HG03571 (cell line): ENCODE data around the gene FAM163B.

Experiments
- ATAC-seq: cut with Tn5 transposase; IDR thresholded peaks from one replicate; pipeline ENCODE4 v1.9.1; 2021; ENCODE audit not compliant: unreplicated experiment

FAM163B gene

DNA sequence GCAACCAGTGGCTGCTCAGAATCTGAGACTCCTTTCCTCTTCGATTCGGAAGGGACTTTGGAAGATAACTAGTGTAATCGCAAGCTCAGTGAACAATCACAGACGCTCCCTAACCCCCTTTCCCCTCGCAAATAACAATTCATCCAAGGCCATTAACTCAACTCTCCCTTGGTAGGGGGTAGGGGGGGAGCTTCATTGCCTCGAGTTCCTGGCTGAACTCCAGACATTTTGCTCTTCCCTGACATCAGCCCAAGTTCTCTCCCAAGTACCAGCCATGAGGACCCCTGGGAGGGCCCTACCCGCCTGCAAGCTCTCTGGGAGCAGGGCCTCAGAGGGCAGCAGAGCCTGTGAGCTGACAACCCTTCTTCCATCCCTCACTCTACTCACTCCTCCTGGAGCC, 8.4 kb downstream of the FAM163B start:
- ATAC-seq, result no peak

DNA sequence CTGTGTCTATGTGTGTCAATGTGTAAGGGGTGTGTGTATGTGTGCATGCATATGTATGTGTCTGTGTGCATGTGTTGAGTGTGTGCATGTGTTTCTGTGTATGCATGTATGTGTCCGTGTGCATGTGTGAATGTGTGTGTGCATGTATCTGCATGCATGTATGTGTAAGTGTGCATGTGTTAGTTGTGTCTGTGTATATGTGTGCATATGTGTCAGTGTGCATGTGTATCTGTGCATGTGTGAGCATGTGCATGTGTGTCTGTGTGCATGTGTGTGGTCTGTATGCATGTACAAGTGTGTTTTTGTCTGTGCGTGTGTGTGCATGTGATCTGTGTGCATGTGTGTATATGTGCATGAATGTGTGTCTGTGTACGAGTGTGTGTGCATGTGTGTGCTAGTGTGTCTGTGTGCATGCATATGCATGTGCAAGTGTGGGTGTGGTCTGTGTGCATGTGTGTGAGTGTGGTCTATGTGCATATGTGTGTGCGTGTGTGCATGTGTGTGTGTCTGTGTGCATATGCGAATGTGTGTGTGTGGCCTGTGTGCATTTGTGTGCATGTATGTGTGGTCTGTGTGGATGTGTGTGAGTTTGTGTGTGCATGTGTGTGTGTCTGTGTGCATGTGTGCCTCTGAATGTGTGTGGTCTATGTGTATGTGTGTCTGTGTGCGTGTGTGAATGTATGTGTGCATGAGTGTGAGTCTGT, 9.6 kb downstream of the FAM163B start:
- ATAC-seq, result no peak

DNA sequence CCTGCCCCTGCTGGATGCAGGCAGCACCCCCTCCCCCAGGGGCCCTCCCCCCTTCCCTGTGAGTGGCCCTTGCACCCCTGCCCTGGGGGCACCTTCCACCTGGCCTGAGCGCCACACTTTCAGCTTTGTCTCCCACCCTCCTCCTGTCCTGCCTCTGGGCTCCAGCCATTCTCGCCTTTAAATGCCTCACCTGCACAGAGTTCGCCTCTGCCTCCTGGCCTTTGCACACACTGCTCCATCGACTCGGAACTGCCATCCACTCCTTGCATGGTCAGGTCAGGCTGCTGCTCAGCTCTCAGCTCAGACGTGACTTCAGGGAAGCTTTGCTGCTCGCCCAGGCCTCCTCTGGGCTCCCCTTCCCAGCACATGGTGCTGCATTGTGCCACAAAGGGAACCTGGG, 10.2 kb downstream of the FAM163B start:
- ATAC-seq, result no peak

DNA sequence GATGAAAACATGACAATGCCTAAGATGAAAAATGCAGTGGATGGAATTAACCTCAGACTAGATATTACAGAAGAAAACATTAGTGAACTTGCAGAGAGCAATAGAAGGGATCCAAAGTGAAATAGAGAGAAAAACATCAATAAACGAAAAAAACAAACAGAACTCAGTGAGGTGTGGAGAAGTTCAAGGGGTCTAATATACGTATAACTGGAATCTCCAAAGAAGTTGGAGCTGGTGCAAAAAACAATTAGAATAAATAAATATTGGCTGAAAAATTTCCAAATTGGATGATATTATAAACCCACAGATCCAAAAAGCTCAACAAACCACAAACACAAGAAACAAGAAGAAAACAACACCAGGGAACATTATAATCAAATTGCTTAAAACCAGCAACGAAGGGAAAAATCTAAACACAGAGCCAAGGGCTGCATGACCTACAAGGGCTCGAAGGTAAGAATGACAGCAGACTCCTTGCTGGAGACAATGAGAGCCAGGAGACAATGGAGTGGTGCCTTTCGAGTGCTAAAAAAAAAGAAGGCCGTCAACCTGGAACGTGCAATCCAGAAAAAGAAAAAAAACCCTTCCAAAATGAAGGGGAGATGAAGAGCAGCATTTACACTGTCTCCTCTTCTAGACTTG, 11.8 kb downstream of the FAM163B start:
- ATAC-seq, result no peak

DNA sequence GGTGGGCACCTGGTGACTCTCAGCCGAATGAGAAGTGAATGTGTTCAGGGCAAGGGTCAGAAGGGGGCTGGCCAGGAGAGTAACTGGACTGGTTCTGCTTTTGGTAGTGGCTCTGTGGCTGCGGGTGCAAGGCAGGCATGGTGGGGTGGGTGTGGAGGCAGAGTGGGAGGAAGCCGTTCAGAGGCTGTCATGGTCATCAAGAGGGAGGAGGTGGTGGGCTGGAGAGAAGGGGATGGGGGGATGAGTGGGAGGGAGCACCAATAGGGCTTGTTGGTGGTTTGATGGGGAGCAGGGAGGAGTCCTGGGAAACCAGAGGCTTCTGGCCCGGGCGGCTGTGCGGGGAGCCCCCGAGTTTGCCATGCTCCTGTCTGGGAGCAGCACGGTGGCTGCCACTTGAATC, 13.3 kb downstream of the FAM163B start:
- no peak for ATAC-seq

DNA sequence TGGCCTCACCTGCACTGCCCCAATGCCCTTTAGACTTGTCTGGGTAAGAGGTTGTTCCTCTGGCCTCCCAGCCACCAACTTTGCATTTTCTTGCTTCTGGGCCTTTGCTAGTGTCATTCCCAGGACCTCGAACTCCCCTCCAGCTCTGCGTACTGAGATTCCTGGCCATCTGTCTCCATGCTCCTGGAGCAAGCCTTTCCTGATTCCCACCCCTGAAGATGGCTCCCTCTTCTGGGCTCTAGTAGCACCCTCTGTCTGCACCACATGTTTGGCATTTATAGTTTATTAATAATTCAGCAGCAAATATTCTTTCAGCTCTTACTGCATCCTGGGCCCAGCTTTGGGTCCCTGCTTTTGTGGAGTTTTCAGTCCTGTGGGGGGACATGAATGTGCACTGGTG, 14.9 kb downstream of the FAM163B start:
- no peak for ATAC-seq

DNA sequence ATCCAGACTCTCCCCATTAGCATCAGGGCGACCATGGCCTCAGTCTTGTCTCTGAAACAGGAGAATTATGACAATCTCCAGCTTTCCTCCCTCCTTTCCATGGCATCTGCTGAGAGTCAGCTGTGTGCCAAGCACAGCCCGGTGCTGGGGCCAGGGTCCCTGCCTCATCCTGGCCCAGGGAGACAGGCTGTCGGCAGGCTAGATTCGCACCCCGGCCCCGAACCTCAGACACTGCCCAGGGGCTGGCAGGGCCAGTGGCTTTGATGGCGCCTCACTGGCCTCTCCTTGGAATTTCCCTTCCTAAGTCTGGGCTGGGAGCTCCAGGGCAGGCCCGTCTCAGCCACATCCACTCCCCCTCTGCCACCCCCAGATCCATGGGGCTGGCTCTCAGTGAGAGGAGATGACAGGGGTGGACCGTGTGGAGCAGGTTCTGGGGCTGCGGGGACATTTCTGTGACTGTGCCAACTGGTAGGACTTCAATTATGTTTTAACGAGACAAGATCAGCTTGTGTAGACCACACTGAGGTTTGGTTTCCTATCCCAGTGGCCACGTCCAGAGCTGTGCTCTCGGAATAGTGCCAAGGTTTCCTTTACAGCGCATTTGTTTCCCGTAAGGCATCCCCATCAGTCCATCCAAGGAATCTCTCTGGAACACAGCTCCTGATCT, 15.5 kb downstream of the FAM163B start:
- no peak for ATAC-seq

DNA sequence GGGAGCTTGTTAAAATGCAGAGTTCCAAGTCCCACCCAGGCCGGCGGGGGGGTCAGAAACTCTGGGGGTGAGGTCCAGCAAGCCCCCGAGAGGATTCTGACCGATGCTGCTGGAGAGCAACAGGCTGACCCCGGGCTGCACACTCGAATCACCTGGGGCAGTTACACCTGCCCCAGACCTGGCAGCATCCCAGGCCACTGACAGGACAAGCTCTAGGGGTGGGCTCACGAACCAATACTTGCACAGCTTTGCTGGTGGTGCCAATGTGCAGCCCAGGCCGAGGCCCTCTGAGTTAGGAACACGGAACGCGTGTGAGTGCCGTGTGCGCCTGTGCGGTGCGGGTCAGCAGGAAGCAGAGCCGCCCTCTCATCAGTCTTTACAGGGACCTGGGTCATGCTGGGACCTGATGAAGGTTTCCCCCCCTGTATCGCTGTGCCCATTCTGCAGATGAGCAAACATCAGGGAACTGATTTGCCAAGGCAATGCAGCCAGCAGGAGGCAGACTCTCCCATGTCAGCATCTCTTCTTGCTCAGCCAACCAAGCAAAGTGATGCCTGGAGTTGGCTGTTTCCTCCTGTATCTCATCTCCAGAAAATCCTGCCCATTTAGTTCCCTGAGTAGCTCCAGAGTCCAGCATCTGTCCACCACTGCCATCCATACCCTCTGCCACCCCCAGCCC, 16.3 kb downstream of the FAM163B start:
- no peak for ATAC-seq

DNA sequence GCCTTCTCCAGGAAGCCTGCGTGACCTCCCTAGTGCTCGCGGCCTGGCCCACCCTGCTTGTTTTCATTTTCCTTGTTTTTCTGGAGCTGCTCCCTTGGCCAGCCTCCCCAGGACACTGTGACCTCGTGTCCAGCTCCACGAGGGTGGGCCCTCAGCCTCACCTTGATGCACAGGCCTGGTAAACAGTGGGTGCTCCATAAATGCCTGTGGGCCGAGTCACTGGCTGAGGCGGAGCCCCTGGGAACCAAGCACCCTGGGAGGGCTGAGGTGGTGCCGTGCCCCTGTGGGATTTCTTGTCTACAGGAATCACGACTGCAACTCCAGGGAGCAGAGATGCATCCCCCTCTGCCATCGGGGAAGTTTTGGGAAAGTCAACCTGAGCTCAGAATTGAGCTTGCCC, 17.2 kb downstream of the FAM163B start:
- ATAC-seq, result no peak

DNA sequence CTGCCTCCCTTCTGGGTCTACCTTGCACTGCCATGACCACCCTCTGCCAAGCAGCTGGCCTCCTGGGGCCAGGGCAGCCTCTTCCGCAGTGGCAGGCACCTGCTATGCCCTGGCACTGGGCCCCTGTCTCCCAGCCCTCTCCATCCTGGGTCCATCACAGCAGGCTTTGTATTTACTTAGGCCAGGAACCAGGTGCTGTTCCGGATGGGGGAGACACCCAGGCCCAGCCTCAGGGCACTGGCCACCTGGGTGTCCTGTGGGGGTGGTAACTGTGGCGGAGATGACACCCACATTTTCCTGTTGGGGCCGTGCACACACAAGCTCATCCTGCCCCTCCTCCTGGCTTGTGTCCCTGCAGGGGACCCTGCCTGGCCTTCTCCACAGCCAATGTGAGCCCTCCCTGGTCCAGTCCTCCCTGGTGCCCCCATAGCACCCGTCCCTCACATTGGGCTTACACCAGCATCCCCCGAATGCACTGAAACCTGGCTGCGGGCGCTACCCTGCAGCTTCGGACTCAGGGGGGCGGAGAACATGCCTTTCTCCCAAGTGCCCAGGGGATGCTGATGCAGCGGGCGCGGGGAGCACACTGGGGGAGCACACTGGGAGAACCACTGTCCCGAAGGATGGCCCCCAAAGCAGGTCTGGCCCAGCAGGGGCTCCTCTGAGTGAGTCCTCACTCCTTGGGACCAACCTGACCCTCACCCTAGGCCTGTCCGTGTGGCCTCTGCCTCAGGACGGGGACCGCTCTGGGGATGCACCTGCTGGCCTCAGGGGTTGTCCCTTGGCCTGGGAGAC, 17.9 kb downstream of the FAM163B start:
- no peak for ATAC-seq

DNA sequence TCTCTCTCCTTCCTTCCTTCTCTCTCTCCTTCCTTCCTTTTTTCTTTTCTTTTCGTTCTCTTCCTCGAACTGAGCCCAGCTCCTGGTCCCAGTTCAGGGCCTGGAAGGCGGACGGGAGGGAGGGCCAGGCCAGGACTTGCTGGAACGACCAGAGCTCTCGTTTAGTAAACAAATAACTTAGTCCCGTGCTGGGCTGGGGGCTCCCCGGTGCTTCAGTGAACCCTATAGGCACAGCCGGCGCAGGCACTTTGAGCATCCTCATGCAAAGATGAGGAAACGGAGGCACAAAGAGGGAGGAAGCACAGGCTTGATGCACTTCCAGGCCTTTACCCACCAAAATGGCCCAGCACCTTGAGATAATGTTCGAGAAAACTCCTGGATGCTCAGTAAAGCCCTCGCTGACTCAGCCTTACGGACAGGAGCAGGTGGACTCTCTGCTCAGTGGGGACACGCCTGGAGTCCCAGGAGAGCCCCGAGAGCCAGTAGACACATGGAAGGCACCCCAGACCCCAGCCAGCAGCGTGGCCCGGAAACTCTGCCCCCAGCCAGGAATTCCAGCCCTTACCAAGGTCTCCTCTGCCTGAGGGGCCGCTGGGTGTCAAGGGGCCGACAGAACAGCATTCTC, 18.8 kb downstream of the FAM163B start:
- ATAC-seq, result no peak

DNA sequence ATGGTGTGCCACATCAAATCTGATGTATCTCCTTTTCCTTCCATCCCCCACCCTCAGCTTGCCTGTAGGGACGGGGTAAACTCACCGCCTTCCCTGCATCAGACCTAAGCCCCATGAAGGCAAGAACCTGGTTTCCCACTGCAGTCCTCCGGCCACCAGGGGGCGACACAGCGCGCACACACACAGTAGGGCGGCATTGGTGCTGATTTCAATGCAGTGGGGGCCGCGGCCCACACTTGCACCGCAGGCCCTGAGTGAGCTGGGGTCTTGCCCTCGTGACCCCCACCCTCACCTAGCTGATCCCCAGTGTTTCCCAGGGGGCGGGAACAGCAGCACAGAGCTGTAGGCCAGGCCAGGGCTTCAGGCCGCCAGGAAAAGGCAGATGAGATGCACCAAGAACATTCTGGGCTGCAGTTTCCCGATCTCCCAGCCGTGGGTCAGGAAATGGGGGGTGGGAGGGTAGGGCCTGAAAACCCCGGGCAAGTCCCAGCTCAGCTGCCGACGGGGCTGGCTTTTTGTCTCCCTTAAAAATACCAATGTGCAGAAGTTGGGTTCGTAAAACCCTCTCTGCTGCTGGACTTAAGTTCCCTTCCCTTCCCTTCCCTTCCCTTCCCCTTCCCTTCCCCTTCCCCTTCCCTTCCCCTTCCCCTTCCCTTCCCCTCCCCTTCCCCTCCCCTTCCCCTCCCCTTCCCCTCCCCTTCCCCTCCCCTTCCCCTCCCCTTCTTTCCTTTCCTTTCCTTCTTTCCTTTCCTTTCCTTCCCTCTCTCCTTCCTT, 19.5 kb downstream of the FAM163B start:
- no peak for ATAC-seq

DNA sequence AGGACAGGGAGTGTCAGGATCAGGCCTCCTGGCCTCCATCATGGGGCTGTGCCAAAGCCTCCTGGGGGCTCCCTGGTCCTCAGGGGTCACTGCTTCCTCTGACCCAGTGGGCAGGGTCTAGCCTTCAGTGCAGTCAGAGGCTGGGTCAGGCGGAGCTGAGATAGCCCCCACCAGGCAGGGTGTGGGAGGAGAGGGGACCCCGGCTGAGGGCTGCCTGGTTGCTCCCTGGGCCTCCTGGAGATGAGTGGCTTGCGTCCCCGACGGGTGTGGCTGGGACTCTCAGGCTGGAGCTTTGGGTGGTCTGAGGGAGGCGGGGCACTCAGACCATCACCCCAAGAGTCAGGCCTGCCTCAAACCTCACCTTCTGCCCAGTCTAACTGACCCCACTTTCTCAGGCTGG, 21.7 kb downstream of the FAM163B start:
- ATAC-seq, result no peak

DNA sequence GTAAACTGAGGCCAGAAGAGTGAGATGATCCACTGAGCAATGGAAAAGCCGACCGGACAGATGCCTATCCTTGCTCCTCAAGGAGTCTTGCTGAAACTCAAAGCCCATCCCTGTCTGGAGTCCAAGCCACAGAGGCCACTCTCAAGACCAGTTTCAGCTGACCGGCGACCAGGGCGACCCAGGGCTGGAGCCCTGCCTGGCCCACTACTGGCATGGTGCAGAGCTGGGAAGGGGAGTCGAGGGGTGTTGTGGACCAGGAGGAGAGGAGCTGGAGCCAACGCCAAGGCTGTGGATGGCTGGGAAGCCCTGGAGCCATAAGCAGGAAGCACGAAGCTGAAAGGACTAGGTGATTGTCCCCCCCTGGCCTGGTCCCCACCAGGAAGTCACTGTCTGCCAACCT, 22.1 kb downstream of the FAM163B start:
- ATAC-seq, result no peak

DNA sequence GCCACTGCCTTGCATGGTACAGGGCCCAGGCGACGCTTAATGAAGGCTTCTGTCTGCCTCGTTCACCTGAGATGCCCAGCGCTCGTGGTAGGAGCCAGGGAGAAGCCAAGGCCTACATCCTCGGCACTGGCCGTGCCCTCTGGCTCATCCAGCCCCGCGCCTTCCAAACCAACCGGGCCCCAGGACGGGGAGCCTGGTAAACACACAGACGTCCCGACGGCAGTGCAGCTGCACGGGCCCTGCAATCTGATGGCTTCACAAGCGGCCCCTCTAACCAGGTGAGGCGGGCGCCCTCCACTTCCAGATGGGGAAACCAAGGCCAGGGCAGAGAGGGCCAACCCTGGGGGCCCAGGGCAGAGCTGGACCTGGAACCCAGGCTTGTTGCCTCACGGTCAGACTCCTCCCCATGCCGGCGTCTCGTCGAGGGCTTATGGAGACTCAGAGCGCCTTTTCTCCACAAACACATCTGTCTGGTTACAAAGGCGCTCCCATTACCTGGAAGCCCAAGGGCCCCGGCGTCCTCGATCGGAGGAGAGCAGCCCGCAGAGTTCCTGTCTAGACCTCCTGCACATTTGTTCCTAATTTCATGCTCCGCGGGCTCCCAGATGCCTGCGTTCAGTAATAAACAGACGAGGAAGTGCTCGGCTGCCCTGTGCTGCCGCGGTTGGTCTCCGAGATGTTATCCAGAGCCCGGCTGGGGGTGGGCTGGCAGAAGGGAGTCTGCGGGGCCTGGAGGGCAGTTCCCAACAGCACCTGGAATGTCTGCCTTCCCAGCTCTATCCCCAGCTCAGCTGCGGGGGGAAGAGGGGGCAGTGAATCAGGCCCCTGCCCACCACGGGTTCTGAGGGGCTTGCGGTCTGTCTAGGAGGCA, 23.5 kb downstream of the FAM163B start:
- ATAC-seq, result no peak

DNA sequence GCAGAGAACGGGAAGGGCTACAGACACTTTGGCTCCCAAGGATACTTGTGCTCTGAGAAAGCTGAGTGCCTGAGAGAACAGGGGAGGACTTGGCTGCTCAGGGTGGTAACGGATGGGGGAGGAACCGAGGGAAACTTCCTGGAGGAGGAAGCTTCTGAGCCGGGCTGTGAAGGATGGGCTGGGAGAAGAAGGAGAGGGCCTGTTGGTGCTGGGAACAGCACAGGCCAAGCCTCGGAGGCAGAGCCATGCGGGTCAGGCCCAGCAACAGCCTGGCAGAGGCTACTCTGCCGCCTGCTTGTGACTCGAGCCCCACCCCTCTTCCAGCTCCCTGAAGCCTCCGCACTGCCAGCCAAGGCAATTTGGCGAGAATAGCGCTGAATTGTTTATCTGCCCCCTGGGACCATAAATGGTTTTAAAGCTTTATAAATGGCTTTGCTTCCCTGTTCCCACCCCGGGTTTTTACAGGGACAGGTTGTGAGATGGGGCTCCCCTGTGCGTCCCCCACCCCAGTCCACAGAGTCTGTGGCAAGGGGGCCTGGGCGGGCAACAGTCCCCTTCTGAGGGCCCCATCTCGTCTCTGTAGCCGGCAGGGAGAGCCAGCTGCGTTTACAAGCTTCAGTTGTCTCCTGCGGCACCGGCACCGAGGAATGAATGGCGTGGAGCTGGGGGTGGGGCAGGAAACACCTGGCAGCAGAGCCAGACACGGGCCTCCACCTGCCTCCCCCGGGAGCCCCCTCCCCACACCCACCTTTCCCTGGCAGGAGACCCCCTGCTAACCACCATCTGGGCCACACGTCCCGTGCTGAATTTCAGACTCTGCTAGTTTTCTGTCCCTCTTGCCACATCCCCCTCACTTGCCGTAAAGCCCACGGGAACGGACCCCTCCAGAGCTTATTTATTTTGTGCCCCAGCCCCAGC, 24.4 kb downstream of the FAM163B start:
- ATAC-seq, result no peak

DNA sequence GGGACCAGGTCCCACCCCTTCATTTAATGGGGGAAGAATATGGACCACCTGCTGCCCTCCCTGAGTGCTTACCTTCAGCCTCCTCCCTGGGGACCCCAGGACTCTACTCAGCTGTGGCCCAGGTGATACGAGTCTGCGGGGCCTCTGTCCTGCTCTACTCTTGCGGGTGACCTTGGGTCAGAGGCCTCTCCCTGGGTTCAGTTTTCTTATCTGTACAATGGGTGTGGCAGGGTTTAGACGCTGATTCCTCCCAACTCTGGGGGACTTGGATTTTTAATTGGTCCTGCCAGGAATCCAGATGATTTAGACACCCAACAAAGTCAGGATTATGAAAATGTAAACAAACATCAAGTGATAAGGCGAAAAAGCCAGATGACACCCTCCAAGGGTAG, 25.0 kb downstream of the FAM163B start:
- ATAC-seq, result no peak

DNA sequence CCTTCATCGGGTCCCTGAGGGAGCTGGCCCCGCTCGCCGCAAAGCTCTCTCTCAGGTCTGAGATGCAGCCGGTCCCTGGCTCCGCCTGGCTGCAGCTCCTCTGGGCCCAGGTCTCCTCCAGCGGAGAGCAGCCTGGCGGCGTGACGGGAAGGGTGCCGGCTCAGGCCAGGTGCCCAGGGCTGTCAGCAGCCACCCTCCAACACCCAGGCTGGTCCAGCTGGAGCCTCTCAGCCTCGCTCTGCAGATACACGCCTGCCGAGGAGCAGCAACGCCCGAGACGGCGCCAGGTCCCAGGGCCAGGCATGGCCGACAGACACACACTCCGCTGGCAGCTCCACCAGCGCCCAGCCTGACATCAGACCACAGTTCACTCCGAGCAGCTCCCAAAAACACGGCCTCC, 25.6 kb downstream of the FAM163B start:
- no peak for ATAC-seq
